Activated B cell treated with CpG ODN at 0.5 μM for 24 hours (primary cell): ENCODE data around the gene AFF3. TPM values are rescaled to one million over a fixed set of nuclear protein-coding genes. Genes with fewer than 3 reads are reported as not detected.

ENCODE experiments used
- ATAC-seq: fragments of 200-7000 bp; cut with Tn5 transposase; one replicate; pipeline ENCODE4 v1.10.0; 2021; ENCODE audit warnings: low read depth, mild to moderate bottlenecking, moderate library complexity
- CTCF ChIA-PET: fragments of 350-600 bp; sonication (Branson Sonifier 250); formaldehyde crosslinking; loops from one replicate; lab custom pipeline; 2021; ENCODE audit warnings: antibody characterized with exemption; lab: Charles Lee
- POLR2A ChIA-PET: fragments of 350-600 bp; sonication (Branson Sonifier 250); formaldehyde crosslinking; loops from one replicate; lab custom pipeline; 2021; ENCODE audit warnings: antibody characterized with exemption; lab: Charles Lee
- DNase-seq: peaks from one replicate; pipeline ENCODE4 v3.0.0; 2022
- H3K27ac Mint-ChIP-seq: one replicate; pipeline ENCODE4 v1.8.0; 2020; ENCODE audit warnings: mixed read lengths
- H3K27me3 Mint-ChIP-seq: one replicate; pipeline ENCODE4 v1.8.0; 2021; ENCODE audit warnings: mixed read lengths
- H3K36me3 Mint-ChIP-seq: one replicate; pipeline ENCODE4 v1.8.0; 2021; ENCODE audit warnings: low read depth, mixed read lengths
- H3K4me1 Mint-ChIP-seq: one replicate; pipeline ENCODE4 v1.8.0; 2021; ENCODE audit warnings: mixed read lengths
- H3K4me3 Mint-ChIP-seq: one replicate; pipeline ENCODE4 v1.8.0; 2020; ENCODE audit warnings: mild to moderate bottlenecking, mixed read lengths
- H3K9me3 Mint-ChIP-seq: one replicate; pipeline ENCODE4 v1.8.0; 2020; ENCODE audit warnings: mixed read lengths
- CTCF ChIP-seq: fragments of 200-600 bp; IDR thresholded peaks from one replicate; pipeline ENCODE4 v1.8.0; 2022; ENCODE audit warnings: antibody characterized with exemption, mild to moderate bottlenecking
- intact Hi-C: fragments of 100-400 bp; cut with micrococcal nuclease; formaldehyde crosslinking; loops from one replicate; pipeline ENCODE4 v1.15.1; 2024
- total RNA-seq: library from RNA; stranded (reverse); gene quantifications from 2 replicates; pipeline ENCODE4 v1.2.3, GENCODE V29; 2022

The AFF3 gene
- total RNA-seq, 1 donor from 2014 or later, result 271 TPM

GRCh38 chr2:99754210-99754609 is 388.2 kb downstream of the AFF3 start:
- no peaks in the 10 kb centered on the region for H3K4me1 Mint-ChIP-seq
- H3K27me3 Mint-ChIP-seq, result no peaks in the 10 kb centered on the region
- ATAC-seq, result no peak
- intact Hi-C loops, result no loop called here
- no peak overlapping the region for H3K27ac Mint-ChIP-seq
- POLR2A ChIA-PET, result no interaction called here
- CTCF ChIA-PET, result no interaction called here
- H3K4me3 Mint-ChIP-seq, result no peak overlapping the region
- H3K36me3 Mint-ChIP-seq, result peaks cover 42% of the 10 kb centered on the region
- no peak for DNase-seq
- H3K9me3 Mint-ChIP-seq, result no peaks in the 10 kb centered on the region
- TF ChIP-seq CTCF, result no peak

GRCh38 chr2:99753505-99753904 is 388.9 kb downstream of the AFF3 start:
- no peak overlapping the region for H3K4me3 Mint-ChIP-seq
- TF ChIP-seq CTCF, result no peak
- H3K27ac Mint-ChIP-seq, result no peak overlapping the region
- intact Hi-C loops, result no loop called here
- ATAC-seq, result no peak
- H3K36me3 Mint-ChIP-seq, result peaks cover 49% of the 10 kb centered on the region
- ChIA-PET POLR2A (no interaction called here), CTCF (no interaction called here)
- no peaks in the 10 kb centered on the region for H3K4me1 Mint-ChIP-seq
- no peak for DNase-seq
- H3K9me3 Mint-ChIP-seq, result no peaks in the 10 kb centered on the region
- H3K27me3 Mint-ChIP-seq, result no peaks in the 10 kb centered on the region

- CTCF ChIA-PET, result no interaction called here
Observed at GRCh38 chr2:99748344-99748743, 394.0 kb downstream of the AFF3 start.

GRCh38 chr2:99747842-99748241 is 394.5 kb downstream of the AFF3 start:
- TF ChIP-seq CTCF, result no peak
- DNase-seq (no peak), ATAC-seq (no peak)
- no peak overlapping the region for H3K4me3 Mint-ChIP-seq
- intact Hi-C loops, result no loop called here
- POLR2A ChIA-PET, result no interaction called here
- H3K27ac Mint-ChIP-seq, result no peak overlapping the region
- peaks cover 83% of the 10 kb centered on the region for H3K36me3 Mint-ChIP-seq
- no peaks in the 10 kb centered on the region for H3K9me3 Mint-ChIP-seq
- CTCF ChIA-PET, result no interaction called here
- H3K27me3 Mint-ChIP-seq, result no peaks in the 10 kb centered on the region
- no peaks in the 10 kb centered on the region for H3K4me1 Mint-ChIP-seq

More at GRCh38 chr2:99748344-99748743, 394.0 kb downstream of the AFF3 start:
- Mint-ChIP-seq H3K9me3 (no peaks in the 10 kb centered on the region), H3K36me3 (peaks cover 79% of the 10 kb centered on the region), H3K4me1 (no peaks in the 10 kb centered on the region), H3K4me3 (no peak overlapping the region), H3K27me3 (no peaks in the 10 kb centered on the region), H3K27ac (no peak overlapping the region)
- POLR2A ChIA-PET, result no interaction called here
- no peak for ATAC-seq
- no peak for DNase-seq
- intact Hi-C loops, result no loop called here
- no peak for TF ChIP-seq CTCF

GRCh38 chr2:99743146-99743545 is 399.2 kb downstream of the AFF3 start:
- Mint-ChIP-seq H3K27me3 (no peaks in the 10 kb centered on the region), H3K27ac (peak overlapping the region; percentile 27), H3K9me3 (no peaks in the 10 kb centered on the region), H3K4me3 (no peak overlapping the region), H3K4me1 (peaks cover 2% of the 10 kb centered on the region), H3K36me3 (peaks cover 74% of the 10 kb centered on the region)
- ChIA-PET CTCF (no interaction called here), POLR2A (no interaction called here)
- DNase-seq, result no peak
- TF ChIP-seq CTCF, result no peak
- intact Hi-C loops, result no loop called here
- ATAC-seq, result no peak
